PC-3 (cell line): Measurements from ENCODE around the gene MYO3A. TPM values are rescaled to one million over a fixed set of nuclear protein-coding genes. Genes with fewer than 3 reads are reported as not detected.

ENCODE experiments used
- ATAC-seq: fragments of 200-7000 bp; cut with Tn5 transposase; 2 replicates; pipeline ENCODE4 v1.9.1; 2020; ENCODE audit warnings: mild to moderate bottlenecking, moderate library complexity
- BruUV-seq: library from RNA; stranded (reverse); fragments of 400-500 nt; replicated peaks from 2 replicates; lab custom pipeline; 2021; lab: Mats Ljungman, UMichigan
- CTCF ChIA-PET: fragments of 300-600 bp; sonication (Branson Sonifier 250); formaldehyde crosslinking; loops from one replicate; lab custom pipeline; 2022; ENCODE audit warnings: antibody characterized with exemption; lab: Charles Lee
- POLR2A ChIA-PET: fragments of 300-600 bp; sonication (Branson Sonifier 250); formaldehyde crosslinking; loops from one replicate; lab custom pipeline; 2022; ENCODE audit warnings: antibody characterized with exemption; ENCODE audit not compliant: unreplicated experiment; lab: Charles Lee
- DNase-seq: peaks from one replicate; pipeline ENCODE4 v3.0.0-alpha.2; 2015
- H2AFZ ChIP-seq: fragments of 300-600 bp; sonication (generic); 2 replicates; pipeline ENCODE4 v1.6.0; 2016; ENCODE audit warnings: antibody characterized with exemption, low read length
- H3F3A ChIP-seq: fragments of 300-600 bp; sonication (generic); one replicate; pipeline ENCODE4 v1.6.0; 2017; ENCODE audit warnings: antibody characterized with exemption, low read length, control low read depth, mild to moderate bottlenecking; ENCODE audit not compliant: unreplicated experiment
- H3K27ac ChIP-seq: fragments of 300-600 bp; sonication (generic); 2 replicates; pipeline ENCODE4 v1.5.1; 2016; ENCODE audit warnings: mild to moderate bottlenecking, low read length
- H3K27me3 ChIP-seq: fragments of 300-600 bp; sonication (generic); 2 replicates; pipeline ENCODE4 v1.6.1; 2016; ENCODE audit warnings: low read length, mixed read lengths
- H3K36me3 ChIP-seq: fragments of 300-600 bp; sonication (generic); 2 replicates; pipeline ENCODE4 v1.6.1; 2016; ENCODE audit warnings: low read depth, mixed run types, low read length, mixed read lengths
- H3K4me1 ChIP-seq: fragments of 300-600 bp; sonication (generic); 2 replicates; pipeline ENCODE4 v1.5.1; 2016; ENCODE audit warnings: low read length; ENCODE audit not compliant: insufficient read depth
- H3K4me2 ChIP-seq: fragments of 300-600 bp; sonication (generic); 2 replicates; pipeline ENCODE4 v1.6.0; 2016; ENCODE audit warnings: low read length
- H3K4me3 ChIP-seq: fragments of 300-600 bp; sonication (generic); 2 replicates; pipeline ENCODE4 v1.5.1; 2016; ENCODE audit warnings: mild to moderate bottlenecking, low read length, mixed read lengths
- H3K79me2 ChIP-seq: fragments of 300-600 bp; sonication (generic); 2 replicates; pipeline ENCODE4 v1.6.1; 2017; ENCODE audit warnings: low read length, mixed read lengths
- H3K9ac ChIP-seq: fragments of 300-600 bp; sonication (generic); 2 replicates; pipeline ENCODE4 v1.6.0; 2016; ENCODE audit warnings: mild to moderate bottlenecking, low read length
- H3K9me2 ChIP-seq: fragments of 300-600 bp; sonication (generic); replicated peaks from 2 replicates; pipeline ENCODE4 v1.6.1; 2016; ENCODE audit warnings: mixed run types, low read length, mixed read lengths
- H3K9me3 ChIP-seq: fragments of 300-600 bp; sonication (generic); 2 replicates; pipeline ENCODE4 v1.6.1; 2016; ENCODE audit warnings: low read length, mixed read lengths
- H4K20me1 ChIP-seq: fragments of 300-600 bp; sonication (generic); 2 replicates; pipeline ENCODE4 v1.6.1; 2016; ENCODE audit warnings: low read length, mixed read lengths
- CTCF ChIP-seq: fragments of 300-600 bp; sonication (generic); conservative IDR thresholded peaks from 2 replicates; pipeline ENCODE4 v1.5.1; 2017; ENCODE audit warnings: antibody characterized with exemption, low read depth, mild to moderate bottlenecking, low read length
- EZH2 ChIP-seq: fragments of 300-600 bp; sonication (generic); IDR thresholded peaks from one replicate; pipeline ENCODE4 v1.6.1; 2017; ENCODE audit warnings: antibody characterized with exemption, mild to moderate bottlenecking, low read length; ENCODE audit not compliant: unreplicated experiment
- EZH2phosphoT487 ChIP-seq: fragments of 300-600 bp; sonication (generic); IDR thresholded peaks from 2 replicates; pipeline ENCODE4 v1.6.1; 2018; ENCODE audit warnings: mild to moderate bottlenecking, antibody characterized with exemption, low read length, borderline replicate concordance
- intact Hi-C: fragments of 100-400 bp; cut with micrococcal nuclease; formaldehyde crosslinking; loops from 2 replicates; pipeline ENCODE4 v1.9.0; 2023
- total RNA-seq: library from RNA; depleted of rRNA; stranded (reverse); fragments of >200 nt; gene quantifications from 2 replicates; pipeline ENCODE4 v1.2.3, GENCODE V29; 2014

The MYO3A gene
- total RNA-seq, 1 experiment from 2014 or later, result not detected

GRCh38 chr10:26238378-26238777 lies 304.3 kb downstream of the MYO3A start:
- POLR2A ChIA-PET, result no interaction called here
- no peaks in the 10 kb centered on the region for H3K9me3 ChIP-seq
- H3K4me1 ChIP-seq, result no peaks in the 10 kb centered on the region
- TF ChIP-seq EZH2phosphoT487 (no peak), CTCF (no peak), EZH2 (no peak)
- H3K27ac ChIP-seq, result no peak overlapping the region
- no peak overlapping the region for H3K4me2 ChIP-seq
- H3K36me3 ChIP-seq, result no peaks in the 10 kb centered on the region
- H3F3A ChIP-seq, result no peaks in the 10 kb centered on the region
- H3K9ac ChIP-seq, result no peak overlapping the region
- ATAC-seq (no peak), DNase-seq (no peak)
- no TSS peak for BruUV-seq
- peaks cover 24% of the 10 kb centered on the region for H3K27me3 ChIP-seq
- no peaks in the 10 kb centered on the region for H3K9me2 ChIP-seq
- H3K79me2 ChIP-seq, result no peaks in the 10 kb centered on the region
- no peak overlapping the region for H2AFZ ChIP-seq
- CTCF ChIA-PET, result no interaction called here
- no peak overlapping the region for H3K4me3 ChIP-seq
- H4K20me1 ChIP-seq, result no peaks in the 10 kb centered on the region
- intact Hi-C loops, result no loop called here

GRCh38 chr10:26242706-26243350 lies 308.8 kb downstream of the MYO3A start:
- no peak for TF ChIP-seq EZH2phosphoT487
- no peak for TF ChIP-seq EZH2
- Histone ChIP-seq H3K9me2 (no peaks in the 10 kb centered on the region), H3K9me3 (no peaks in the 10 kb centered on the region), H2AFZ (no peak overlapping the region), H3K27me3 (peaks cover 10% of the 10 kb centered on the region; the same call in 1 of the 2 replicates), H3K9ac (no peak overlapping the region), H3K4me3 (no peak overlapping the region), H3F3A (no peaks in the 10 kb centered on the region), H4K20me1 (no peaks in the 10 kb centered on the region), H3K4me1 (no peaks in the 10 kb centered on the region), H3K36me3 (no peaks in the 10 kb centered on the region), H3K27ac (no peak overlapping the region), H3K4me2 (no peak overlapping the region), H3K79me2 (no peaks in the 10 kb centered on the region)
- DNase-seq, result no peak
- ATAC-seq, result no peak
- intact Hi-C loops, result no loop called here
- ChIA-PET POLR2A (no interaction called here), CTCF (no interaction called here)
- no TSS peak for BruUV-seq

GRCh38 chr10:26243351-26243720 lies 309.3 kb downstream of the MYO3A start:
- ChIA-PET POLR2A (no interaction called here), CTCF (no interaction called here)
- intact Hi-C loops, result no loop called here
- Histone ChIP-seq H3K4me1 (no peaks in the 10 kb centered on the region), H3K27ac (no peak overlapping the region), H3K4me2 (no peak overlapping the region), H3K9ac (no peak overlapping the region), H3K27me3 (peaks cover 10% of the 10 kb centered on the region; the same call in 1 of the 2 replicates), H3K9me3 (no peaks in the 10 kb centered on the region), H4K20me1 (no peaks in the 10 kb centered on the region), H3K36me3 (no peaks in the 10 kb centered on the region), H3K79me2 (no peaks in the 10 kb centered on the region), H3K4me3 (no peak overlapping the region), H3F3A (no peaks in the 10 kb centered on the region), H2AFZ (no peak overlapping the region), H3K9me2 (no peaks in the 10 kb centered on the region)
- no TSS peak for BruUV-seq
- DNase-seq (no peak), ATAC-seq (no peak)
- TF ChIP-seq EZH2 (no peak), EZH2phosphoT487 (no peak), CTCF (no peak)
